Measurements from ENCODE around the gene MYO5C. TPM values are rescaled to one million over a fixed set of nuclear protein-coding genes. Genes with fewer than 3 reads are reported as not detected.

The MYO5C gene
- total and polyA plus RNA-seq, 2 of the 13 experiments (the other 11 are each of a cell fraction or from before 2014, with no cell fraction given), result 15.7 to 23.7 TPM

DNA sequence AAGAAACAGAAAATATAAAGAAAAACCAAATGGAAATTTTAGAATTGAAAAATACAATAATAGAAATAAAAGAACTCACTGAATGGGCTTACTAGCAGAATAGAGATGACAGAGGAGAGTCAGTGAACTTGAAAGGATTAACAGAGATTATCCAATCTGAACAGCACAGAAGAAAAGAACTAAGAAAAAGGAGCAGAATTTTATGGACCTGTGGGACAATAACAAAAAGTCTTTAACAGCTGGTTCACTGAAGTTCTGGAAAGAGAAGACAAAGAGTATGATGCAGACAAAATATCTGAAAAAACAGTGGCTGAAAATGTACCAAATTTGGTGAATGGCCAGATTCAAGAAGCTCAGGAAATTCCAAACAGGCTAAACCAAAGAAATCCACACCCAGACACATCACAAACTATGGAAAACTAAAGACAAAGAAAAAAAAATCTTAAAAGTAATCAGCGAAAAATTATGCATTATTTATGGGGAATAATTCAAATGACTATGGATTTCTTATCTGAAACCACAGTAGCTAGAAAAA is 94.7 kb downstream of the MYO5C start:
- DNase-seq (ENCODE audit: low spot score), result no peak
- H4K20me1 ChIP-seq (ENCODE audit: insufficient read depth, low read length), result no peaks in the 10 kb centered on the region
- no peak overlapping the region for H3K9ac ChIP-seq (ENCODE audit: insufficient read depth, low read depth, low read length)
- H3K4me1 ChIP-seq (ENCODE audit: insufficient read depth, low read length), result no peaks in the 10 kb centered on the region
- POLR2A ChIA-PET, result no interaction called here
- TF ChIP-seq GZF1 (CRISPR knock-in tag; IDR thresholded peaks at IDR 0.05), result no peak
- TF ChIP-seq HIVEP1 (CRISPR knock-in tag; IDR thresholded peaks at IDR 0.05), result no peak
- no peak for TF ChIP-seq ZSCAN25 (CRISPR knock-in tag; IDR thresholded peaks at IDR 0.05)
- TF ChIP-seq, protein P1, sequence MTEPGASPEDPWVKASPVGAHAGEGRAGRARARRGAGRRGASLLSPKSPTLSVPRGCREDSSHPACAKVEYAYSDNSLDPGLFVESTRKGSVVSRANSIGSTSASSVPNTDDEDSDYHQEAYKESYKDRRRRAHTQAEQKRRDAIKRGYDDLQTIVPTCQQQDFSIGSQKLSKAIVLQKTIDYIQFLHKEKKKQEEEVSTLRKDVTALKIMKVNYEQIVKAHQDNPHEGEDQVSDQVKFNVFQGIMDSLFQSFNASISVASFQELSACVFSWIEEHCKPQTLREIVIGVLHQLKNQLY (CRISPR knock-in tag; IDR thresholded peaks at IDR 0.05), result no peak
- TF ChIP-seq ZNF781 (CRISPR knock-in tag; IDR thresholded peaks at IDR 0.05; ENCODE audit: borderline replicate concordance, not compliant biosample characterization), result no peak
- no peak for TF ChIP-seq MYC (CRISPR knock-in tag; IDR thresholded peaks at IDR 0.05; ENCODE audit: borderline replicate concordance)
- TF ChIP-seq ZNF567 (CRISPR knock-in tag; IDR thresholded peaks at IDR 0.05; ENCODE audit: borderline replicate concordance), result no peak
- TF ChIP-seq ZNF720 (CRISPR knock-in tag; IDR thresholded peaks at IDR 0.05), result no peak
- TF ChIP-seq CEBPB (IDR thresholded peaks at IDR 0.05; ENCODE audit: borderline replicate concordance, low read depth, low read length), result no peak
- TF ChIP-seq, protein P2, sequence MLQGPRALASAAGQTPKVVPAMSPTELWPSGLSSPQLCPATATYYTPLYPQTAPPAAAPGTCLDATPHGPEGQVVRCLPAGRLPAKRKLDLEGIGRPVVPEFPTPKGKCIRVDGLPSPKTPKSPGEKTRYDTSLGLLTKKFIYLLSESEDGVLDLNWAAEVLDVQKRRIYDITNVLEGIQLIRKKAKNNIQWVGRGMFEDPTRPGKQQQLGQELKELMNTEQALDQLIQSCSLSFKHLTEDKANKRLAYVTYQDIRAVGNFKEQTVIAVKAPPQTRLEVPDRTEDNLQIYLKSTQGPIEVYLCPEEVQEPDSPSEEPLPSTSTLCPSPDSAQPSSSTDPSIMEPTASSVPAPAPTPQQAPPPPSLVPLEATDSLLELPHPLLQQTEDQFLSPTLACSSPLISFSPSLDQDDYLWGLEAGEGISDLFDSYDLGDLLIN (CRISPR knock-in tag; IDR thresholded peaks at IDR 0.05; ENCODE audit: borderline replicate concordance), result no peak
- no peak for TF ChIP-seq NR2F6 (IDR thresholded peaks at IDR 0.05)
- TF ChIP-seq NR2F6 (CRISPR knock-in tag; IDR thresholded peaks at IDR 0.05), result no peak
- TF ChIP-seq ZNF367 (CRISPR knock-in tag; IDR thresholded peaks at IDR 0.05; ENCODE audit: borderline replicate concordance), result no peak
- no peak for TF ChIP-seq RAD51 (IDR thresholded peaks at IDR 0.05; ENCODE audit: borderline replicate concordance)
- 87% methylated on average over 1 of the region's 1 CpG for WGBS (ENCODE audit: low lambda C conversion rate)
- no peaks in the 10 kb centered on the region for H3K9me3 ChIP-seq (ENCODE audit: low read length)
- intact Hi-C loops (cut with micrococcal nuclease; ENCODE audit: unreplicated experiment), result no loop called here
- no peaks in the 10 kb centered on the region for H3K27me3 ChIP-seq (ENCODE audit: control insufficient read depth in 1 of 2, insufficient read depth in 2 of 2, low read length in 2 of 2)
- H2AFZ ChIP-seq (ENCODE audit: low read length), result no peak overlapping the region
- H3K79me2 ChIP-seq (ENCODE audit: insufficient read depth, low read length), result no peaks in the 10 kb centered on the region
- CTCF ChIA-PET (ENCODE audit: low intra/inter-chr PET ratio, low total read pairs), result no interaction called here
- in situ Hi-C loops (cut with HindIII; ENCODE audit: extremely low pct_ligation_motif_present, low pct_unique_long_range_greater_than_20kb), result no loop called here
- peaks cover 14 to 34% of the 10 kb centered on the region in 2 experiments for H3K36me3 ChIP-seq (replicated peaks in 1 of 2; ENCODE audit: control insufficient read depth in 1 of 2, insufficient read depth in 2 of 2, low read length in 2 of 2)
- no peak for FAIRE-seq
- no peak for ATAC-seq
- no peak overlapping the region for H3K27ac ChIP-seq (ENCODE audit: extremely low read length, insufficient read depth, low read length)
- H3K4me3 ChIP-seq (replicated peaks in 1 of 3; ENCODE audit: insufficient read depth in 1 of 3, low read depth in 2 of 3, low read length in 3 of 3), result no peak overlapping the region
- no TSS peak for BruUV-seq (replicated peaks)
- no peak overlapping the region for H3K4me2 ChIP-seq (ENCODE audit: low read depth, low read length)
